GM20000 (cell line): ENCODE results near the gene TERB1.
"Not testable (repeated sequence)": the region's sequence is repeated elsewhere in the genome, so short reads cannot be mapped to it uniquely, and the experiment has no call there.

ENCODE experiments used
- DNase-seq: peaks from one replicate; pipeline ENCODE4 v3.0.0; 2012; ENCODE audit warnings: low spot score
- CTCF ChIP-seq: IDR thresholded peaks from 2 replicates; pipeline ENCODE4 v1.5.1; 2012; ENCODE audit warnings: mild to moderate bottlenecking, control low read depth; ENCODE audit errors: extremely low read depth, missing control alignments

The TERB1 gene

GRCh38 chr16:66814734-66815133, 13.3 kb upstream of the TERB1 start:
- DNase-seq = no peak

GRCh38 chr16:66811043-66811442, 9.7 kb upstream of the TERB1 start:
- no peak for TF ChIP-seq CTCF
- no peak for DNase-seq

More at GRCh38 chr16:66814734-66815133, 13.3 kb upstream of the TERB1 start:
- no peak for TF ChIP-seq CTCF

GRCh38 chr16:66810391-66810790, 9.0 kb upstream of the TERB1 start:
- DNase-seq = no peak
- no peak for TF ChIP-seq CTCF

- no peak for DNase-seq
- no peak for TF ChIP-seq CTCF
These were observed 8.4 kb upstream of the TERB1 start for GRCh38 chr16:66809765-66810164.

GRCh38 chr16:66802159-66802558, 775 bp upstream of the TERB1 start:
- no peak for TF ChIP-seq CTCF
- no peak for DNase-seq

GRCh38 chr16:66800856-66801255, 528 bp downstream of the TERB1 start:
- no peak for TF ChIP-seq CTCF
- DNase-seq = no peak

GRCh38 chr16:66798161-66798560, 3.2 kb downstream of the TERB1 start:
- no peak for DNase-seq

GRCh38 chr16:66793984-66794383, 7.4 kb downstream of the TERB1 start:
- DNase-seq = not testable (repeated sequence)

More at GRCh38 chr16:66798161-66798560, 3.2 kb downstream of the TERB1 start:
- no peak for TF ChIP-seq CTCF
